Keratinocyte (primary cell): Measurements from ENCODE around the gene MBNL2. TPM values are rescaled to one million over a fixed set of nuclear protein-coding genes. Genes with fewer than 3 reads are reported as not detected.

ENCODE experiments used
- DNase-seq: peaks from one replicate; pipeline ENCODE4 v3.0.0-alpha.2; 2011; ENCODE audit warnings: low read depth, missing footprints, low spot score
- FAIRE-seq: peaks from 2 replicates; lab custom pipeline; 2011; peaks lifted over from hg19 to GRCh38; lab: Jason Lieb, UNC
- H2AFZ ChIP-seq: 2 replicates; pipeline ENCODE4 v1.6.0; 2012; ENCODE audit warnings: low read length, control low read depth, inconsistent platforms; ENCODE audit not compliant: control insufficient read depth
- H3K27ac ChIP-seq: 2 replicates; pipeline ENCODE4 v1.5.1; 2011; ENCODE audit warnings: low read length; ENCODE audit not compliant: control insufficient read depth, insufficient read depth
- H3K27me3 ChIP-seq: 3 replicates; pipeline ENCODE4 v1.6.0; 2011; ENCODE audit warnings: low read length; ENCODE audit not compliant: control insufficient read depth, insufficient read depth; ENCODE audit errors: extremely low read depth
- H3K36me3 ChIP-seq, 2 experiments: 2 replicates in 1 of 2; 3 replicates in 1 of 2; pipeline ENCODE4 v1.5.1; 2011; ENCODE audit warnings: low read length in 2 of 2, mild to moderate bottlenecking in 1 of 2; ENCODE audit not compliant: control insufficient read depth in 2 of 2, insufficient read depth in 2 of 2; ENCODE audit errors: extremely low read depth in 1 of 2
- H3K4me1 ChIP-seq: 3 replicates; pipeline ENCODE4 v1.5.1; 2011; ENCODE audit warnings: low read length; ENCODE audit not compliant: control insufficient read depth, insufficient read depth; ENCODE audit errors: extremely low read depth
- H3K4me2 ChIP-seq: 3 replicates; pipeline ENCODE4 v1.6.0; 2011; ENCODE audit warnings: low read depth, low read length; ENCODE audit not compliant: control insufficient read depth, insufficient read depth; ENCODE audit errors: extremely low read depth
- H3K4me3 ChIP-seq, 3 experiments: fragments of 200-600 bp in 1 of 3; sonication (generic) in 1 of 3; 2 replicates in 2 of 3; 3 replicates in 1 of 3; pipeline ENCODE4 v1.5.1; 2011 to 2016; ENCODE audit warnings: low read length in 3 of 3, mild to moderate bottlenecking in 3 of 3, control low read depth in 2 of 3, inconsistent platforms in 1 of 3, low read depth in 1 of 3, mixed read lengths in 1 of 3, mixed run types in 1 of 3, moderate library complexity in 1 of 3; ENCODE audit not compliant: control insufficient read depth in 2 of 3, insufficient read depth in 2 of 3; ENCODE audit errors: extremely low read depth in 1 of 3
- H3K79me2 ChIP-seq: 2 replicates; pipeline ENCODE4 v1.6.0; 2012; ENCODE audit warnings: low read length; ENCODE audit not compliant: control insufficient read depth, insufficient read depth
- H3K9ac ChIP-seq: 3 replicates; pipeline ENCODE4 v1.6.0; 2011; ENCODE audit warnings: low read length; ENCODE audit not compliant: control insufficient read depth, insufficient read depth; ENCODE audit errors: extremely low read depth
- H3K9me1 ChIP-seq: 3 replicates; pipeline ENCODE4 v1.6.0; 2011; ENCODE audit warnings: low read length; ENCODE audit not compliant: control insufficient read depth, insufficient read depth; ENCODE audit errors: extremely low read depth
- H3K9me3 ChIP-seq: 2 replicates; pipeline ENCODE4 v1.5.1; 2012; ENCODE audit warnings: low read depth, low read length; ENCODE audit not compliant: control insufficient read depth
- H4K20me1 ChIP-seq: 3 replicates; pipeline ENCODE4 v1.6.0; 2011; ENCODE audit warnings: low read length; ENCODE audit not compliant: control insufficient read depth, insufficient read depth; ENCODE audit errors: extremely low read depth
- CTCF ChIP-seq, 3 experiments: IDR thresholded peaks in 1 of 3; conservative IDR thresholded peaks in 1 of 3; optimal IDR thresholded peaks in 1 of 3; 2 replicates in 2 of 3; 3 replicates in 1 of 3; pipeline versions ENCODE3 to v1.5.1; 2011; ENCODE audit warnings: low read length in 3 of 3, mild to moderate bottlenecking in 3 of 3, moderate library complexity in 2 of 3, control low read depth in 1 of 3, inconsistent platforms in 1 of 3; ENCODE audit not compliant: insufficient read depth in 2 of 3; ENCODE audit errors: extremely low read depth in 1 of 3
- EZH2 ChIP-seq: IDR thresholded peaks from one replicate; pipeline ENCODE4 v1.6.1; 2012; ENCODE audit warnings: inconsistent platforms, mild to moderate bottlenecking, low read length, moderate library complexity
- dilution Hi-C: fragments of 300-500 bp; cut with MboI; formaldehyde crosslinking; loops from one replicate; pipeline ENCODE4 v1.7.0; 2020; ENCODE audit warnings: low sequenced_read_pairs; ENCODE audit not compliant: extremely low pct_ligation_motif_present
- polyA plus RNA-seq, 5 experiments: library from polyadenylated mRNA; depleted of rRNA in 3 of 5; stranded (reverse) in 3 of 5; stranded (forward) in 1 of 5; unstranded in 1 of 5; fragments of >200 nt; gene quantifications; 1 replicate in 1 of 5; 2 replicates in 3 of 5; 3 replicates in 1 of 5; pipeline versions ENCODE4 v1.2.1 to v1.2.3, GENCODE V29; 2011 to 2012; ENCODE audit warnings: missing spikeins in 2 of 5, low read depth in 1 of 5, low replicate concordance in 1 of 5

MBNL2 gene
- polyA plus RNA-seq, 1 donor (not counting 4 experiments of a cell fraction or from before 2014, with no cell fraction given), result 28.4 TPM

GRCh38 chr13:97245011-97245410 is 22.9 kb downstream of the MBNL2 start:
- Histone ChIP-seq H3K9me1 (no peaks in the 10 kb centered on the region), H3K79me2 (peaks cover 41% of the 10 kb centered on the region), H3K9ac (no peak overlapping the region), H3K4me2 (no peak overlapping the region), H3K36me3 (no peaks in the 10 kb centered on the region), H2AFZ (no peak overlapping the region), H3K4me1 (peaks cover 11% of the 10 kb centered on the region), H4K20me1 (no peaks in the 10 kb centered on the region), H3K9me3 (no peaks in the 10 kb centered on the region), H3K4me3 (no peak overlapping the region), H3K27me3 (no peaks in the 10 kb centered on the region), H3K27ac (no peak overlapping the region)
- TF ChIP-seq EZH2, result no peak
- TF ChIP-seq CTCF (optimal IDR thresholded peaks at IDR 0.05 in 1 of 3, IDR thresholded peaks at IDR 0.05 in 1 of 3, conservative IDR thresholded peaks at IDR 0.05 in 1 of 3; ENCODE audit: extremely low read depth in 1 of 3, insufficient read depth in 2 of 3, low read length in 3 of 3), result no peak
- no peak for FAIRE-seq
- no peak for DNase-seq
- dilution Hi-C loops, result no loop called here

DNA sequence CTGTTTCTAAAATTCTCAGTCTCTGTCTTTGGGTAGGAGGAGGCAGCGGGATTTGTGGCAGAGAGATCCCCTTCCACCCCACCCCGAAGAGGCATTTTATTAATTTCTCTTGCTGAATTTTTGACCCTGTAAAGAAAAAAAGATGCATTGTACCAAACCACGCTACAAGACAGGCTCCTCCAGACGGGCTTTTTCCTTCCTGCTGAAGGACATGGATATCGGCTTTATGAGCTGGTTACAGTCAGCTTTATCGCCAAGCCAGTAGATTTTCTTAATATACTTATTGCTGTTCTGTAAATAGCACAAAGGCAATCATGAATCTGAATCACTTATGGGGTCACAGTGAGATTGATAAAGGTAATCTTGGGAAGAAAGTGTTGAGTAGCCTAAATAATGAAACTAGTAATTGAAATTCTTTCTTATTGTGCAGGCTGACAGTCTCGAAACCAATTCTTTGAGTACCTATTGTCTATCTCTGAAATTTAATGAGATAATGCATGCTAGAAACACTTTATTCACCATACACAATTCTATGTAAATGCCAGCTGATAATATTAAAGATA is 24.5 kb downstream of the MBNL2 start:
- H3K9me1 ChIP-seq, result no peaks in the 10 kb centered on the region
- FAIRE-seq (no peak), DNase-seq (no peak)
- TF ChIP-seq EZH2, result no peak
- TF ChIP-seq CTCF (optimal IDR thresholded peaks at IDR 0.05 in 1 of 3, IDR thresholded peaks at IDR 0.05 in 1 of 3, conservative IDR thresholded peaks at IDR 0.05 in 1 of 3; ENCODE audit: extremely low read depth in 1 of 3, insufficient read depth in 2 of 3, low read length in 3 of 3), result no peak
- H3K4me1 ChIP-seq, result peaks cover 21% of the 10 kb centered on the region
- H3K27ac ChIP-seq, result no peak overlapping the region
- H3K36me3 ChIP-seq, result no peaks in the 10 kb centered on the region
- H3K9me3 ChIP-seq, result no peaks in the 10 kb centered on the region
- no peak overlapping the region for H2AFZ ChIP-seq
- no peak overlapping the region for H3K4me2 ChIP-seq
- H3K9ac ChIP-seq, result no peak overlapping the region
- peaks cover 43% of the 10 kb centered on the region for H3K79me2 ChIP-seq
- no peaks in the 10 kb centered on the region for H3K27me3 ChIP-seq
- no peak overlapping the region for H3K4me3 ChIP-seq
- H4K20me1 ChIP-seq, result no peaks in the 10 kb centered on the region
- dilution Hi-C loops, result no loop called here
